ENCODE measurements around the gene WARS2. TPM values are rescaled to one million over a fixed set of nuclear protein-coding genes. Genes with fewer than 3 reads are reported as not detected.

WARS2 gene
- total RNA-seq, 4 donors from 2014 or later: 4.6 to 18.6 (median 10.3) TPM

GRCh38 chr1:119146466-119146865 is 6.0 kb upstream of the WARS2 start:
- no peaks in the 10 kb centered on the region for H3K36me3 ChIP-seq
- no peak overlapping the region for H3K27ac ChIP-seq
- H3K9me3 ChIP-seq: no peaks in the 10 kb centered on the region
- no peak for TF ChIP-seq POLR2AphosphoS5 (IDR thresholded peaks at IDR 0.05)
- TF ChIP-seq EP300 (IDR thresholded peaks at IDR 0.05; ENCODE audit: low read depth): no peak
- no peak for TF ChIP-seq POLR2A (IDR thresholded peaks at IDR 0.05)
- no peak for TF ChIP-seq CTCF (IDR thresholded peaks at IDR 0.05)
- peaks cover 0 to 12% (median under 1%) of the 10 kb centered on the region in 4 donors for H3K4me1 ChIP-seq
- no peaks in the 10 kb centered on the region for H3K27me3 ChIP-seq
- 74 to 79% methylated on average over 4 of the region's 4 CpGs for WGBS, 2 donors (ENCODE audit: low coverage in 1 of 2)
- intact Hi-C loops (cut with DNase I; ENCODE audit: low total_unique reads): loop anchor here (10.0 kb wide), 1 partner anchor 52 kb away; no protein-coding TSS in a partner anchor
- in situ Hi-C loops (cut with MboI; ENCODE audit: low pct_ligation_motif_present in 1 of 4, low pct_unique_long_range_greater_than_20kb in 1 of 4, low sequenced_read_pairs in 3 of 4): no loop called here
- no peak overlapping the region for H3K4me3 ChIP-seq
- no peak for DNase-seq

GRCh38 chr1:119144813-119145212 is 4.4 kb upstream of the WARS2 start:
- no peak for TF ChIP-seq EP300 (IDR thresholded peaks at IDR 0.05; ENCODE audit: low read depth)
- TF ChIP-seq POLR2AphosphoS5 (IDR thresholded peaks at IDR 0.05): no peak
- TF ChIP-seq POLR2A (IDR thresholded peaks at IDR 0.05): no peak
- no peak for TF ChIP-seq CTCF (IDR thresholded peaks at IDR 0.05)
- Histone ChIP-seq H3K27ac (no peak overlapping the region), H3K27me3 (no peaks in the 10 kb centered on the region), H3K4me3 (no peak overlapping the region), H3K4me1 (peaks cover 0 to 20% (median 4%) of the 10 kb centered on the region in 4 donors), H3K9me3 (no peaks in the 10 kb centered on the region), H3K36me3 (no peaks in the 10 kb centered on the region)
- intact Hi-C loops (cut with DNase I; ENCODE audit: low total_unique reads) (loop anchor here (10.0 kb wide), 1 partner anchor 50 kb away; no protein-coding TSS in a partner anchor), in situ Hi-C loops (cut with MboI; ENCODE audit: low pct_ligation_motif_present in 1 of 4, low pct_unique_long_range_greater_than_20kb in 1 of 4, low sequenced_read_pairs in 3 of 4) (no loop called here)
- DNase-seq: no peak
- 99 to 100% methylated on average over 5 to 6 of the region's 6 CpGs for WGBS, 2 donors (ENCODE audit: low coverage in 1 of 2)

GRCh38 chr1:119143706-119144105 is 3.3 kb upstream of the WARS2 start:
- in situ Hi-C loops (cut with MboI; ENCODE audit: low pct_ligation_motif_present in 1 of 4, low pct_unique_long_range_greater_than_20kb in 1 of 4, low sequenced_read_pairs in 3 of 4): no loop called here

GRCh38 chr1:119141660-119142059 is 1.2 kb upstream of the WARS2 start:
- Histone ChIP-seq H3K4me3 (no peak overlapping the region), H3K4me1 (peaks cover 0 to 37% (median 13%) of the 10 kb centered on the region in 4 donors), H3K36me3 (no peaks in the 10 kb centered on the region), H3K27me3 (no peaks in the 10 kb centered on the region), H3K27ac (peak overlapping the region in 1 of 4 donors; percentile 94), H3K9me3 (no peaks in the 10 kb centered on the region)
- in situ Hi-C loops (cut with MboI; ENCODE audit: low pct_ligation_motif_present in 1 of 4, low pct_unique_long_range_greater_than_20kb in 1 of 4, low sequenced_read_pairs in 3 of 4) (no loop called here), intact Hi-C loops (cut with DNase I; ENCODE audit: low total_unique reads) (loop anchor here (10.0 kb wide), 1 partner anchor 47 kb away; no protein-coding TSS in a partner anchor)
- WGBS, 2 donors (ENCODE audit: low coverage in 1 of 2): 91 to 100% methylated on average over 1 of the region's 1 CpG
- TF ChIP-seq CTCF (IDR thresholded peaks at IDR 0.05): no peak
- no peak for TF ChIP-seq EP300 (IDR thresholded peaks at IDR 0.05; ENCODE audit: low read depth)
- no peak for TF ChIP-seq POLR2AphosphoS5 (IDR thresholded peaks at IDR 0.05)
- no peak for TF ChIP-seq POLR2A (IDR thresholded peaks at IDR 0.05)
- no peak for DNase-seq

More at GRCh38 chr1:119143706-119144105, 3.3 kb upstream of the WARS2 start:
- WGBS, 2 donors (ENCODE audit: low coverage in 1 of 2): 77 to 92% methylated on average over 1 of the region's 1 CpG
- no peak for DNase-seq
- no peaks in the 10 kb centered on the region for H3K27me3 ChIP-seq
- no peak overlapping the region for H3K4me3 ChIP-seq
- intact Hi-C loops (cut with DNase I; ENCODE audit: low total_unique reads): loop anchor here (10.0 kb wide), 1 partner anchor 49 kb away; no protein-coding TSS in a partner anchor
- H3K4me1 ChIP-seq: peaks cover 0 to 30% (median 13%) of the 10 kb centered on the region in 4 donors
- no peaks in the 10 kb centered on the region for H3K36me3 ChIP-seq
- no peaks in the 10 kb centered on the region for H3K9me3 ChIP-seq
- no peak overlapping the region for H3K27ac ChIP-seq
- TF ChIP-seq POLR2AphosphoS5 (IDR thresholded peaks at IDR 0.05) (no peak), POLR2A (IDR thresholded peaks at IDR 0.05) (no peak), CTCF (IDR thresholded peaks at IDR 0.05) (no peak), EP300 (IDR thresholded peaks at IDR 0.05; ENCODE audit: low read depth) (no peak)
